ENCODE data around the gene NOC2L.
A peak's percentile ranks its signal among the peaks of the same experiment; 100 is the strongest.
"Not testable (repeated sequence)": the region's sequence is repeated elsewhere in the genome, so short reads cannot be mapped to it uniquely, and the experiment has no call there.

The NOC2L gene

GRCh38 chr1:993379-993995 lies 34.4 kb upstream of the NOC2L start:
- DNase-seq (ENCODE audit: low read depth, low spot score) = no peak

- no peak for DNase-seq (ENCODE audit: low read depth, low spot score)
Observed at GRCh38 chr1:992362-992761, 33.3 kb upstream of the NOC2L start.

GRCh38 chr1:991895-992294 lies 32.8 kb upstream of the NOC2L start:
- no peak for DNase-seq (ENCODE audit: low read depth, low spot score)

- not testable (repeated sequence) for DNase-seq (ENCODE audit: low read depth, low spot score)
Observed at GRCh38 chr1:991275-991674, 32.2 kb upstream of the NOC2L start.

- DNase-seq (ENCODE audit: low read depth, low spot score) = not testable (repeated sequence)
Observed at GRCh38 chr1:988061-988460, 29.0 kb upstream of the NOC2L start.

- DNase-seq (ENCODE audit: low read depth, low spot score) = no peak
Observed at GRCh38 chr1:985126-985525, 26.1 kb upstream of the NOC2L start.

- DNase-seq (ENCODE audit: low read depth, low spot score) = no peak
Observed at GRCh38 chr1:984476-984814, 25.4 kb upstream of the NOC2L start.

- DNase-seq (ENCODE audit: low read depth, low spot score) = peak; percentile 54
Observed at GRCh38 chr1:983798-984475, 24.9 kb upstream of the NOC2L start.

GRCh38 chr1:982765-983436 lies 23.8 kb upstream of the NOC2L start:
- DNase-seq (ENCODE audit: low read depth, low spot score) = no peak

- no peak for DNase-seq (ENCODE audit: low read depth, low spot score)
Observed at GRCh38 chr1:981955-982558, 23.0 kb upstream of the NOC2L start, which contains the start of gene PERM1. Gene PERM1 (minus strand): TSS chr1:982093. CDS start chr1:981029, 1,064 bp downstream.

GRCh38 chr1:981491-981954 lies 22.5 kb upstream of the NOC2L start:
- DNase-seq (ENCODE audit: low read depth, low spot score) = no peak

- no peak for DNase-seq (ENCODE audit: low read depth, low spot score)
Observed at GRCh38 chr1:980602-981395, 21.7 kb upstream of the NOC2L start.

- no peak for DNase-seq (ENCODE audit: low read depth, low spot score)
Observed at GRCh38 chr1:980137-980571, 21.1 kb upstream of the NOC2L start.

- no peak for DNase-seq (ENCODE audit: low read depth, low spot score)
Observed at GRCh38 chr1:979744-980072, 20.7 kb upstream of the NOC2L start.

GRCh38 chr1:978835-979743 lies 20.0 kb upstream of the NOC2L start:
- DNase-seq (ENCODE audit: low read depth, low spot score) = no peak

- no peak for DNase-seq (ENCODE audit: low read depth, low spot score)
Observed at GRCh38 chr1:978069-978834, 19.2 kb upstream of the NOC2L start.

GRCh38 chr1:976791-977190 lies 17.7 kb upstream of the NOC2L start:
- DNase-seq (ENCODE audit: low read depth, low spot score) = not testable (repeated sequence)

GRCh38 chr1:975896-976683 lies 17.0 kb upstream of the NOC2L start:
- no peak for DNase-seq (ENCODE audit: low read depth, low spot score)

- DNase-seq (ENCODE audit: low read depth, low spot score) = no peak
Observed at GRCh38 chr1:975365-975764, 16.3 kb upstream of the NOC2L start.
